Measurements from ENCODE around the gene ISCU. TPM values are rescaled to one million over a fixed set of nuclear protein-coding genes. Genes with fewer than 3 reads are reported as not detected.

ISCU gene
- total and polyA plus RNA-seq, 2 of the 8 experiments (the other 6 are each of a cell fraction or from before 2014, with no cell fraction given): 72.1 to 78.1 TPM

- no peaks in the 10 kb centered on the region for H3K4me1 ChIP-seq (replicated peaks in 1 of 4; ENCODE audit: control insufficient read depth in 3 of 4, insufficient read depth in 4 of 4, low read length in 3 of 4)
- H2BK15ac ChIP-seq (ENCODE audit: low read length): no peak overlapping the region
- DNase-seq (ENCODE audit: low read depth in 1 of 2, low spot score in 2 of 2): no peak
- H4K8ac ChIP-seq (ENCODE audit: extremely low read depth, insufficient read depth, low read length): peak overlapping the region; percentile 51; the same call in 1 of the 2 replicates
- no peak overlapping the region for H4K91ac ChIP-seq (replicated peaks; ENCODE audit: insufficient read length, low read length)
- H2BK20ac ChIP-seq (ENCODE audit: low read length): no peak overlapping the region
- no peak overlapping the region for H3K4me3 ChIP-seq (ENCODE audit: extremely low read depth in 1 of 4, insufficient read depth in 2 of 4, low read depth in 3 of 4, low read length in 4 of 4)
- H4K5ac ChIP-seq (ENCODE audit: insufficient read length, low read depth, low read length): no peak overlapping the region
- H3K4me2 ChIP-seq (ENCODE audit: insufficient read depth in 1 of 2, low read depth in 2 of 2, low read length in 2 of 2): no peak overlapping the region
- no peaks in the 10 kb centered on the region for H3K27me3 ChIP-seq (replicated peaks in 1 of 4; ENCODE audit: control insufficient read depth in 3 of 4, extremely low read depth in 1 of 4, insufficient read depth in 3 of 4, low read length in 3 of 4)
- H3K56ac ChIP-seq (replicated peaks; ENCODE audit: insufficient read length, low read depth, low read length): no peak overlapping the region
- H3K79me2 ChIP-seq (ENCODE audit: control insufficient read depth in 1 of 2, insufficient read depth in 2 of 2, low read length in 2 of 2): peaks cover 37 to 99% of the 10 kb centered on the region in 2 experiments
- H3K79me1 ChIP-seq (ENCODE audit: low read depth, low read length): peaks cover 2% of the 10 kb centered on the region; the same call in 1 of the 2 replicates
- H3K27ac ChIP-seq (ENCODE audit: low read depth, low read length): no peak overlapping the region
- H3K23ac ChIP-seq (ENCODE audit: insufficient read length): no peak overlapping the region
- H3K4ac ChIP-seq (replicated peaks; ENCODE audit: insufficient read length, low read depth, low read length): no peak overlapping the region
- TF ChIP-seq MAFK (IDR thresholded peaks at IDR 0.05; ENCODE audit: low read depth, low read length) (no peak), YY1 (IDR thresholded peaks at IDR 0.05; ENCODE audit: low read depth, low read length) (peak; percentile 56; the same call in 1 of the 2 replicates)
- peaks cover 0 to 26% (median 4%) of the 10 kb centered on the region in 4 experiments for H3K36me3 ChIP-seq (ENCODE audit: control insufficient read depth in 2 of 4, insufficient read depth in 4 of 4, low read length in 3 of 4)
- no peak for FAIRE-seq
- H3K18ac ChIP-seq (ENCODE audit: extremely low read depth, low read length): no peak overlapping the region
- H2AFZ ChIP-seq (ENCODE audit: low read length): no peak overlapping the region
- WGBS, 2 experiments (ENCODE audit: extremely low coverage in 1 of 2, insufficient coverage in 1 of 2, insufficient read length in 1 of 2, insufficient replicate concordance in 2 of 2, low coverage in 1 of 2, low lambda C conversion rate in 2 of 2, missing lambda C conversion rate in 1 of 2): 74% methylated on average over 4 of the region's 5 CpGs; no CpG with 5 or more reads in 1 of the 2 experiments
- POLR2A ChIA-PET (ENCODE audit: partially characterized antibody): interaction anchor here (0.6 kb wide), 1 partner anchor 37 kb away, joined by 4 read pairs; no protein-coding TSS in a partner anchor
- no peak overlapping the region for H2AK5ac ChIP-seq (ENCODE audit: low read depth, low read length)
- H3K9ac ChIP-seq (replicated peaks in 1 of 4; ENCODE audit: extremely low read depth in 1 of 4, low read depth in 3 of 4, low read length in 3 of 4): no peak overlapping the region
- no peak overlapping the region for H3K14ac ChIP-seq (ENCODE audit: insufficient read length)
- no peak overlapping the region for H2BK120ac ChIP-seq (replicated peaks; ENCODE audit: low read depth, low read length)
- CTCF ChIA-PET (ENCODE audit: partially characterized antibody): no interaction called here
- no peak overlapping the region for H2BK12ac ChIP-seq (ENCODE audit: low read depth, low read length)
- H3K23me2 ChIP-seq (ENCODE audit: low read depth, low read length): no peaks in the 10 kb centered on the region
- no peak overlapping the region for H2BK5ac ChIP-seq (ENCODE audit: low read depth, low read length)
- no peaks in the 10 kb centered on the region for H3K9me3 ChIP-seq (ENCODE audit: insufficient read depth in 2 of 2, low read depth in 1 of 2, low read length in 1 of 2)
- H4K20me1 ChIP-seq (replicated peaks in 1 of 2; ENCODE audit: control insufficient read depth in 1 of 2, insufficient read depth in 2 of 2, low read length in 2 of 2): peaks cover 16 to 29% of the 10 kb centered on the region in 2 experiments
Measured at GRCh38 chr12:108553799-108554198, 8.6 kb upstream of the ISCU start.

All from H1 (cell line).